Kidney tubule cell (primary cell): ENCODE data around the gene OR13C8.

Experiments
- DNase-seq: peaks from one replicate; pipeline ENCODE4 v3.0.0-alpha.2; 2018; ENCODE audit warnings: low spot score

The OR13C8 gene

GRCh38 chr9:104617418-104617817, 48.5 kb downstream of the OR13C8 start:
- no peak for DNase-seq

GRCh38 chr9:104618104-104618503, 49.1 kb downstream of the OR13C8 start, which contains the start of gene OR13C9:
OR13C9 (minus strand) TSS chr9:104618204; CDS start chr9:104618204, 0 bp downstream.
- DNase-seq: no peak
